Right atrium auricular region (tissue), 2 donors: ENCODE measurements around the gene GCLM. TPM values are rescaled to one million over a fixed set of nuclear protein-coding genes. Genes with fewer than 3 reads are reported as not detected.
A peak's percentile ranks its signal among the peaks of the same experiment; 100 is the strongest.

Experiments
- DNase-seq: peaks from one replicate; pipeline ENCODE4 v3.0.0-alpha.2; 2019; ENCODE audit warnings: low spot score
- H3K27ac ChIP-seq, 2 donors: fragments of 200-600 bp; sonication (generic); 1 replicate in 1 of 2; 2 replicates in 1 of 2; pipeline ENCODE4 v1.5.1; 2016 to 2019
- H3K27me3 ChIP-seq, 2 donors: fragments of 200-600 bp; sonication (generic); one replicate each; pipeline versions ENCODE4 v1.5.1 to v1.6.0; 2017 to 2019
- H3K36me3 ChIP-seq: fragments of 200-600 bp; sonication (generic); one replicate; pipeline ENCODE4 v1.5.1; 2016
- H3K4me1 ChIP-seq, 2 donors: fragments of 200-600 bp; sonication (generic); one replicate each; pipeline versions ENCODE4 v1.5.1 to v1.6.0; 2017 to 2019
- H3K4me3 ChIP-seq, 2 donors: fragments of 200-600 bp; sonication (generic); 1 replicate in 1 of 2; 2 replicates in 1 of 2; pipeline ENCODE4 v1.5.1; 2017 to 2019; ENCODE audit warnings: mild to moderate bottlenecking in 1 of 2, moderate library complexity in 1 of 2
- H3K9me3 ChIP-seq, 2 donors: fragments of 200-600 bp; sonication (generic); one replicate each; pipeline ENCODE4 v1.5.1; 2019
- total RNA-seq, 2 donors: library from RNA; depleted of rRNA; stranded (reverse); fragments of >200 nt; gene quantifications; one replicate each; pipeline ENCODE4 v1.1.0, GENCODE V29; 2016
- TF ChIP-seq, protein P1 (sequence below), 2 donors: fragments of 200-600 bp; sonication (generic); IDR thresholded peaks; one replicate each; pipeline ENCODE4 v1.5.1; 2019; ENCODE audit warnings: antibody characterized with exemption in 2 of 2

The GCLM gene
- total RNA-seq, 2 donors from 2014 or later, result 7.5 to 8.5 TPM

DNA sequence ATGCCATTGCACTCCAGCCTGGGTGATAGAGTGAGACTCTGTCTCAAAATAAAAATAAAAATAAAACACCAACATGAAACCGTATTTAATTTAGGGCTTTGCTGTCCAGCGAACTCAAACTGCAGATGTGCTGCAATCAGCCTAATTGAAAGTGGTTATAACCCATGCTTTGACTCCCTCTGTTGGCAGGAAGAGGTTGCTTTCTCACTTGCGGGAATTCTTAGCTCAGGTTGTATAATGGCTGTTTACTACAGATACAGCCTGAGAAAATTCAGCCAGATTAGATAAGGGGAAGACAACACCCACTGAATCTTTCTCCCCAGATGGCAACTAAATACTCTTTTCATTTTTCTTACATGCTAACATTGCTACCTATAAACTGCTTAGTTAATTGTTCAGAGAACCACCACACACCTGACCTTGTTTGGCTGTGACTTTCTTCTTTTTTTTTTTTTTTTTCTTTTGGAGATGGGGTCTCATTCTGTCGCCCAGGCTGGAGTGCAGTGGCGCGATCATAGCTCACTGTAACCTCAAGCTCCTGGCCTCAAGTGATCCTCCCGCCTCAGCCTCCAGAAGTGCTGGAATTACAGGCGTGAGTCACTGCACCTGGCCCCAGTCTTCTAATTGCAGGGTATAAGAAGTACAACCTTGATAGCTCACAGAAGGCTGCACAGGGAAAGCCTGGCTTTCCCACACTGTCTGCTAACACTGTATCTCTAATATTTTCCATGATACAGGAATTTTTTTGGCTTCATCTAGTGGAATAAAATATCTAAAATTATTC, 64.8 kb downstream of the GCLM start:
- H3K36me3 ChIP-seq, result peaks cover 5% of the 10 kb centered on the region

DNA sequence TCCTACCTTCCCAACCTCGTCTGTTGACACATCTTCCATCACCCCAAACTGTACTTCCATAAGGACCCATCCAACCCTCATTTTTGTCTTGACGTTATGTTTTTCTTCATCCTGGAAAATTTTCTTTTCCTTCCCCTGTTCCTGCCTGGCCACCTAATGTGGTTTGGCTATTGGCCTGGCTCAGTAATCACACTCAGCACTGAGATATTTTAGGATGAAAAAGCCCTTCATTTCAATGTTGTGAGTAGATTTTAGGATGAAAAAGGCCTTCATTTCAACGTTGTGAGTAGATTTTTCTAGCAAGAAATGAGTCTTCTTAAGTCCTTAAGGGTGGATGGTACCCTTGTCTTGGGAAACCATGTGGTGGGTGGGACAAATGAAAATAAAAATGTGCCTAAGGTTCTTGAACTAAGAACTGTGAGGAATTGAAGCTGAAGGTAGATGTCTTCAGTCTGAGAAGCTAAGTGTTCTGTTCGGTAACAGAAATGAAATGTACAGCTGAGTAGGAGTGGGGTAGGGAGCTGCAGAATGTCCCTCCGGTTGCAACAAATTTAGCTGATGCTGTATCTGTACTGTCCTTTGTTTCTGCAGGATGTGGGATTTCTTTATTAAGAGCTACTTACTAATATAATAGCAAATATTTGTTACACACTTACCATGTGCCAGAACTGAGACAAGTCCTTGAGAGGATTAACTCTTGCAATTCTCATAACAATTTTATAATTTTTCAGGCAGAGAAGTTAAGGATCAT, 66.3 kb downstream of the GCLM start:
- Histone ChIP-seq H3K4me3 (no peak overlapping the region), H3K27me3 (no peaks in the 10 kb centered on the region), H3K9me3 (no peaks in the 10 kb centered on the region), H3K27ac (no peak overlapping the region), H3K4me1 (peaks cover 0 to 20% of the 10 kb centered on the region in 2 donors), H3K36me3 (peaks cover 5% of the 10 kb centered on the region)
- TF ChIP-seq, protein P1, sequence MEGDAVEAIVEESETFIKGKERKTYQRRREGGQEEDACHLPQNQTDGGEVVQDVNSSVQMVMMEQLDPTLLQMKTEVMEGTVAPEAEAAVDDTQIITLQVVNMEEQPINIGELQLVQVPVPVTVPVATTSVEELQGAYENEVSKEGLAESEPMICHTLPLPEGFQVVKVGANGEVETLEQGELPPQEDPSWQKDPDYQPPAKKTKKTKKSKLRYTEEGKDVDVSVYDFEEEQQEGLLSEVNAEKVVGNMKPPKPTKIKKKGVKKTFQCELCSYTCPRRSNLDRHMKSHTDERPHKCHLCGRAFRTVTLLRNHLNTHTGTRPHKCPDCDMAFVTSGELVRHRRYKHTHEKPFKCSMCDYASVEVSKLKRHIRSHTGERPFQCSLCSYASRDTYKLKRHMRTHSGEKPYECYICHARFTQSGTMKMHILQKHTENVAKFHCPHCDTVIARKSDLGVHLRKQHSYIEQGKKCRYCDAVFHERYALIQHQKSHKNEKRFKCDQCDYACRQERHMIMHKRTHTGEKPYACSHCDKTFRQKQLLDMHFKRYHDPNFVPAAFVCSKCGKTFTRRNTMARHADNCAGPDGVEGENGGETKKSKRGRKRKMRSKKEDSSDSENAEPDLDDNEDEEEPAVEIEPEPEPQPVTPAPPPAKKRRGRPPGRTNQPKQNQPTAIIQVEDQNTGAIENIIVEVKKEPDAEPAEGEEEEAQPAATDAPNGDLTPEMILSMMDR (IDR thresholded peaks at IDR 0.05), result no peak
- no peak for DNase-seq

More for the DNA sequence above, 64.8 kb downstream of the GCLM start:
- Histone ChIP-seq H3K9me3 (no peaks in the 10 kb centered on the region), H3K4me1 (peaks cover 0 to 24% of the 10 kb centered on the region in 2 donors), H3K27me3 (no peaks in the 10 kb centered on the region), H3K4me3 (no peak overlapping the region), H3K27ac (peak overlapping the region; percentile 28 to 98)
- no peak for DNase-seq
- TF ChIP-seq, protein P1 (IDR thresholded peaks at IDR 0.05), result peak; percentile 35 to 75

DNA sequence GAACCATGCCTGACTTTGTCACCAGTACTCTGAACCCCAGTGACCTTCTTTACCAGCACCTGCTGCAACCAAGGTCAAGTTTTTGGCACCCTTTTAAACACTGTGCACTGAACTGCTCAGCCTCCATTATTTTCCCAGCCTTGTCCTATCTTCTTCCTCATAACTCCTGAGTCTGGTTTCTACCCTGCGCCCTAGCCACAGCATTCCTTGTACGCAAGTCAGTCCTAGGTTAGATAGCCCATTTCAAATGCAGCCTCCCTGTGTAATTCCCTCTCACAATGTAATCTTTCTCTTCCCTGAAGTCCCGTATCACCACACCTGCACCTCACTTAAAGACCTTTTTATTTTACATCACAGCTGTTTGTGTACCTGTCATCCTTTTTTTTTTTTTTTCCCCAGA, 67.5 kb downstream of the GCLM start:
- DNase-seq, result no peak
- Histone ChIP-seq H3K4me3 (no peak overlapping the region), H3K27ac (no peak overlapping the region), H3K9me3 (no peaks in the 10 kb centered on the region), H3K27me3 (no peaks in the 10 kb centered on the region), H3K4me1 (peaks cover 0 to 19% of the 10 kb centered on the region in 2 donors), H3K36me3 (peaks cover 5% of the 10 kb centered on the region)
- TF ChIP-seq, protein P1 (IDR thresholded peaks at IDR 0.05), result no peak

DNA sequence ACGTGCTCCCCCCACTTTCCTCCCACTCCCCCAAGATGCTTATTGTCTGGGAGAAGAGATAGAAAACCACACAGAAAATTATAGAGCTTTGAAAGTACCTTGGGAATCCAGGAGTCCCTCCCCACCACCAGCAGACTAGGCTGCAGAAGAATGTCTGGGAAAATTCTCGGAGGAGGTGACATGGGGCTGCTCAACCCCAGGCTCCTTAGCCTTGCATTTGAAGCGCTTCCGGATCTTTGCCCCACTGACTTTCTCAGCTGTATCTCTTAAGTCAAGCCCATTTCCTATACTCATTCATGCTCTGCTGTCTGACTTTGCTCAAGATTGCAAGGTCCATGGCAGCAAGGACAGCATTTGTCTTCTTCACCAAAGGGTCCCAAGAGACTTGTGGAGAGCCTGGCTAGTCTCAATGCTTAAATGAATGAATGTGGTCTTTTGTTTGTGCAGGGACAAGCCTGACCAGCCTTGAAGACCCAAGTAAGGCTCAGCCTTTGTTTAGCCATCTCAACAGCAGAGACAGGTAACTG, 68.2 kb downstream of the GCLM start:
- H3K4me1 ChIP-seq, result peaks cover 0 to 17% of the 10 kb centered on the region in 2 donors
- no peak for DNase-seq
- TF ChIP-seq, protein P1 (IDR thresholded peaks at IDR 0.05), result no peak
- no peaks in the 10 kb centered on the region for H3K9me3 ChIP-seq
- H3K27ac ChIP-seq, result no peak overlapping the region
- H3K36me3 ChIP-seq, result peaks cover 5% of the 10 kb centered on the region
- H3K27me3 ChIP-seq, result no peaks in the 10 kb centered on the region
- no peak overlapping the region for H3K4me3 ChIP-seq

DNA sequence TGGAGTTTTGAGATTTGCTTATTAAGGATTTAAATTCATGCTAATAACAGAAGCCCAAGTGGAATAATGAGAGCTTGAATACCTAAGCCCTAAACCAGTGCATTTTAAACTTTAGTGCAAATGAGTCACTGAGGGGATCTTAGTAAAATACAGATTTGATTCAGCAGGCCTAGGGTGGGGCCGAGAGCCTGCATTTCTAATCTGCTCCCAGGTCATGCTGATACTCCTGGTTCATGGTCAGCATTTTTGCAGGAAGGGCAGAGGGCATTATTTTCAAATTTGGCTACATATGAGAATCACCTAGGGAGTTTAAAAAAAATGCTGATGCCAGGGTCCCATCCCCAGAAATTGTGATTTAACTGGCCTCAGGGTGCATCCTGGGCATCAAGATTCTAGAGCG, 69.5 kb downstream of the GCLM start:
- H3K4me3 ChIP-seq, result no peak overlapping the region
- H3K27ac ChIP-seq, result no peak overlapping the region
- H3K36me3 ChIP-seq, result peaks cover 5% of the 10 kb centered on the region
- H3K9me3 ChIP-seq, result no peaks in the 10 kb centered on the region
- TF ChIP-seq, protein P1 (IDR thresholded peaks at IDR 0.05), result no peak
- H3K4me1 ChIP-seq, result peaks cover 0 to 10% of the 10 kb centered on the region in 2 donors
- H3K27me3 ChIP-seq, result no peaks in the 10 kb centered on the region
- DNase-seq, result no peak
